AG04450 (cell line): ENCODE results near the gene CDC14B. TPM values are rescaled to one million over a fixed set of nuclear protein-coding genes. Genes with fewer than 3 reads are reported as not detected.
"Not testable (repeated sequence)": the region's sequence is repeated elsewhere in the genome, so short reads cannot be mapped to it uniquely, and the experiment has no call there.

ENCODE experiments used
- CTCF ChIA-PET: fragments of 300-600, 350-600 bp; formaldehyde crosslinking; extraction: SDS; loops from one replicate; lab custom pipeline; 2022; ENCODE audit warnings: antibody characterized with exemption, inconsistent platforms; lab: Charles Lee
- POLR2A ChIA-PET: fragments of 350-600 bp; formaldehyde crosslinking; extraction: SDS; loops from one replicate; lab custom pipeline; 2021; ENCODE audit warnings: antibody characterized with exemption, inconsistent platforms; lab: Yijun Ruan, JAX
- DNase-seq: peaks from one replicate; pipeline ENCODE4 v3.0.0-alpha.2; 2011; ENCODE audit warnings: low read depth, low spot score
- H3K27ac ChIP-seq: one replicate; pipeline ENCODE4 v1.5.1; 2012; ENCODE audit warnings: low read depth, low read length, control low read depth
- H3K27me3 ChIP-seq: one replicate; pipeline ENCODE4 v1.6.0; 2012; ENCODE audit warnings: low read length; ENCODE audit not compliant: control insufficient read depth, insufficient read depth
- H3K4me3 ChIP-seq: 2 replicates; pipeline ENCODE4 v1.5.1; 2011; ENCODE audit warnings: mild to moderate bottlenecking, low read depth, low read length, control low read depth
- H3K9me3 ChIP-seq: 2 replicates; pipeline ENCODE4 v1.5.1; 2012; ENCODE audit warnings: low read length; ENCODE audit not compliant: control insufficient read depth, insufficient read depth
- polyA minus RNA-seq: library from RNA; depleted of rRNA, polyadenylated mRNA; stranded (reverse); fragments of >200 nt; gene quantifications from 2 replicates; pipeline ENCODE4 v1.2.3, GENCODE V29; 2011; rRNA and poly(A)+ RNA removed
- polyA plus RNA-seq: library from polyadenylated mRNA; depleted of rRNA; stranded (reverse); fragments of >200 nt; gene quantifications from 2 replicates; pipeline ENCODE4 v1.2.3, GENCODE V29; 2011; rRNA removed
- TF ChIP-seq, protein P1 (sequence below): IDR thresholded peaks from 2 replicates; pipeline ENCODE4 v1.5.1; 2011; ENCODE audit warnings: low read depth, low read length, control low read depth, inconsistent platforms

Gene CDC14B
- polyA plus RNA-seq (17.1 and 19.1 TPM in 2 replicates), polyA minus RNA-seq (32.8 and 33.6 TPM in 2 replicates)

DNA sequence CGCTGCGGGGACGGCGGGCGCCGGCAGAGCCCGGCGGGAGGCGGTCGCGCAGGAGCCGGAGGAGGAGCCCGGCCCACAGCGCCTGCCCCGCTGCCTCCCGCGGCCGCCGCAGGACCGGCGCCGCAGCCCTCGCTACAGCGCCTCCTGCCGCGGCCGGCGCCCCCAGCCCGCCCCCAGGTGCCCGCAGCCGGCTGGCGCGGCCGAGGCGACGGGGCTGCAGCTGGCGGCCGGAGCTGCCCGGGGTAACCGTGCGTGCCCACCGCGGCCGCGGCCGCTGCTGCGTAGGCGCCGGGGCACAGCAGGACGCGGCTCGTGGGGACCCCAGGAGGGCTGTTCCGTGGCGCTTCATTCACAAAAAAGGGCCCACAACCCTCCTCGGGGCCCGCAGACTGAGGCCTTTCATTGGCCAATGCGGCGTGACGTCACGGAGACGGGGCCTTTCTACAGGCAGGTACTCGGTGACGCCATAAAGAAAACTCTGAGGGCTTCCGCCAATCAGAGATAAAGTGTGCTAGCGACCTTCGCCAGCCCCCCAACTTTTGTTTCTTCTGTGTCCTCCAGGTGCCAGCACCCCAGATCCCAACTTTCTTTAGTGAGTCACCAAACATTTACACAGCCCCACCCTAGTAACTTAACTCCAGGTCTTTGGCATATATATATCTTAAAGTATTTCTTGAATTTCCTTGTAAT lies at the start of gene CDC14B:
CDC14B (minus strand) TSS at position 353 of the 690 bp plus-strand sequence. CDS start 465 bp downstream, outside the sequence.
- DNase-seq: peak; percentile 57
- no peaks in the 10 kb centered on the region for H3K27me3 ChIP-seq
- H3K9me3 ChIP-seq: no peaks in the 10 kb centered on the region
- peak within 1 kb of the TSS; percentile 69 for H3K4me3 ChIP-seq
- ChIA-PET POLR2A (no interaction called here), CTCF (no interaction called here)
- H3K27ac ChIP-seq: peak within 1 kb of the TSS; percentile 47
- TF ChIP-seq, protein P1, sequence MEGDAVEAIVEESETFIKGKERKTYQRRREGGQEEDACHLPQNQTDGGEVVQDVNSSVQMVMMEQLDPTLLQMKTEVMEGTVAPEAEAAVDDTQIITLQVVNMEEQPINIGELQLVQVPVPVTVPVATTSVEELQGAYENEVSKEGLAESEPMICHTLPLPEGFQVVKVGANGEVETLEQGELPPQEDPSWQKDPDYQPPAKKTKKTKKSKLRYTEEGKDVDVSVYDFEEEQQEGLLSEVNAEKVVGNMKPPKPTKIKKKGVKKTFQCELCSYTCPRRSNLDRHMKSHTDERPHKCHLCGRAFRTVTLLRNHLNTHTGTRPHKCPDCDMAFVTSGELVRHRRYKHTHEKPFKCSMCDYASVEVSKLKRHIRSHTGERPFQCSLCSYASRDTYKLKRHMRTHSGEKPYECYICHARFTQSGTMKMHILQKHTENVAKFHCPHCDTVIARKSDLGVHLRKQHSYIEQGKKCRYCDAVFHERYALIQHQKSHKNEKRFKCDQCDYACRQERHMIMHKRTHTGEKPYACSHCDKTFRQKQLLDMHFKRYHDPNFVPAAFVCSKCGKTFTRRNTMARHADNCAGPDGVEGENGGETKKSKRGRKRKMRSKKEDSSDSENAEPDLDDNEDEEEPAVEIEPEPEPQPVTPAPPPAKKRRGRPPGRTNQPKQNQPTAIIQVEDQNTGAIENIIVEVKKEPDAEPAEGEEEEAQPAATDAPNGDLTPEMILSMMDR: no peak

DNA sequence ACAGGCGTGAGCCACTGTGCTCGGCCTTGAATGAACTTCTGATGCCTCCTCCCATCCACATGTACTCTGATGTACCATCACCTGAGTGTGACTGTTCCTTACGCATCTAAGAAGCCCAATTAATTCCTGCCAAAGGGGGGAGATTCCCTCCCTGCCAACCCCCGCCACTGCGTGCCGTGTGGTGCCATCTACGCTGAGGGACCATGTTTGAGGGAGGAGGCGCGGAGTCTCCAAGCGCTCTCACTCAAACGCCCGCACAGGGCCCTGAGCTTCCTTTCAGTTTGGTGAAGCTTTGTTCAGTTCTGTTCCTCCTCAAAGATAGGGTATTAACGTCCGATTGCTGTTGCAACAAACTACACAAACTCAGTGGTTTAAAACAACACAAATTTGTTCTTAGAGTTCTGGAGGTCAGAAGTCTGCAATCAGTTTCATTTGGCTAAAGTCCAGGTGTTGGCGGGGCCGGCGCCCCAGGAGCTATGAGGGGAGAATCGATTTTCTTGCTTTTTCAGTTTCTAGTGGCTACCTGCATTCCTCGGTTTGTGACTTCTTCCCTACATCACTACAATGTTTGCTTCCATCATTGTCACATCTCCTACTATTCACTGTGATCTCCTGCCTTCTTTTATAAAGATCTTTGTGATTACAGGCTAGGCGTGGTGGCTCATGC lies 49.4 kb upstream of the CDC14B start:
- peaks cover 4% of the 10 kb centered on the region; the same call in 1 of the 2 replicates for H3K9me3 ChIP-seq
- H3K4me3 ChIP-seq: no peak overlapping the region
- TF ChIP-seq, protein P1: no peak
- H3K27me3 ChIP-seq: no peaks in the 10 kb centered on the region
- CTCF ChIA-PET: interaction anchor here (1.6 to 5.8 kb wide), 2 partner anchors 342 to 437 kb away, joined by 5 to 67 read pairs; no protein-coding TSS in a partner anchor
- DNase-seq: no peak
- no peak overlapping the region for H3K27ac ChIP-seq
- POLR2A ChIA-PET: no interaction called here

DNA sequence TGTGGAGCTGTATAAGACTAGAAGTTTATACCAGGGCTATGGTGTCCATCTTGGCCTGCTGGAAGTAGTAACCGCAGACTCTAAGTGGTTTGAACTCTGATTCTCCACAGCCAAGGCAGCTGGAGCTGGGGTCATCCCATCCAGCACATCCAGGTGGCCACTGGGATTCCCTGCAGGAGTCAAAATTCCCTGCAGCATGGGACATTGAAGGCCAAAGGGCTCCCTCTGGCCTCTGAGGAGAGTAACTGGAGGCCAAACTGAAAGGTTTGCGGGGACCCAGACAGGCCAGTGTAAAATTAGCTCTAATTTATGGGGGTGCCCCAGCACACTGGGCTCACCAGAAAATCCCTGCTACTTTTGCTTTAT lies 47.7 kb upstream of the CDC14B start:
- peaks cover 4% of the 10 kb centered on the region; the same call in 1 of the 2 replicates for H3K9me3 ChIP-seq
- DNase-seq: no peak
- TF ChIP-seq, protein P1: no peak
- CTCF ChIA-PET: interaction anchor here (0.7 to 5.8 kb wide), 21 partner anchors 8 to 1402 kb away, joined by 3 to 67 read pairs (median 7); partner anchors contain the start of genes HABP4 and PRXL2C
- POLR2A ChIA-PET: no interaction called here
- no peak overlapping the region for H3K4me3 ChIP-seq
- no peaks in the 10 kb centered on the region for H3K27me3 ChIP-seq
- no peak overlapping the region for H3K27ac ChIP-seq

DNA sequence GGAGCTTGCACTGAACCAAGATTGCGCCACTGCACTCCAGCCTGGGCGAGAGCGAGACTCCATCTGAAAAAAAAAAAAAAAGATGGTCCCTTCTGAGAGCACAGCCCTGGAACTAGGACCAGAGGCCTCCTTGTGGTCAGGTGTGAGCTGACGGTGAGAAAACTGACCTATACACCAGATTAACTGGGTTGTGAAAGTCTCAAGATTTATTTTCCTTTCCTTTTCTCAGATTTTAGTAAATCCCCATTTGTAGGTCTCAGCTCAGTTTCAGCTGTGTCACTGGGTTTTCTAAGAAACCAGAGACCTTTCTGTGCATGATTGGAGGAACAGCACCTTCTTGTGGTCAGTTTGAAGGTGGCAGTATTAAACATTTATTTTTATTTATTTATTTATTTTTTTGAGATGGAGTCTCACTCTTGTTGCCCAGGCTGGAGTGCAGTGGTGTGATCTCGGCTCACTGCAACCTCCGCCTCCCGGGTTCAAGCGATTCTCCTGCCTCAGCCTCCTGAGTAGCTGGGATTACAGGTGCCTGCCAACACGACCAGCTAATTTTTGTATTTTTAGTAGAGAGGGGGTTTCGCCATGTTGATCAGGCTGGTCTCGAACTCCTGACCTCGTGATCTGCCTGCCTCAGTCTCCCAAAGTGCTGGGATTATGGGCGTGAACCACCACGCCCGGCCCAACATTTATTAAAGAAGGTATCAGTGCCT lies 47.2 kb upstream of the CDC14B start:
- not testable (repeated sequence) for H3K4me3 ChIP-seq, DNase-seq, H3K27ac ChIP-seq, H3K9me3 ChIP-seq, H3K27me3 ChIP-seq
- TF ChIP-seq, protein P1: peak; percentile 74
- POLR2A ChIA-PET: interaction anchor here (0.6 to 0.7 kb wide), 2 partner anchors 197 to 260 kb away, joined by 3 to 4 read pairs; no protein-coding TSS in a partner anchor
- CTCF ChIA-PET: interaction anchor here (0.5 to 5.8 kb wide), 34 partner anchors 9 to 1402 kb away, joined by 3 to 67 read pairs (median 3); partner anchors contain the start of genes HABP4 and PRXL2C
